ENCODE data around the gene CLMN. TPM values are rescaled to one million over a fixed set of nuclear protein-coding genes. Genes with fewer than 3 reads are reported as not detected.
A peak's percentile ranks its signal among the peaks of the same experiment; 100 is the strongest.

The CLMN gene
- total and polyA plus RNA-seq, 2 experiments from 2014 or later, result 15.7 to 40.0 TPM

DNA sequence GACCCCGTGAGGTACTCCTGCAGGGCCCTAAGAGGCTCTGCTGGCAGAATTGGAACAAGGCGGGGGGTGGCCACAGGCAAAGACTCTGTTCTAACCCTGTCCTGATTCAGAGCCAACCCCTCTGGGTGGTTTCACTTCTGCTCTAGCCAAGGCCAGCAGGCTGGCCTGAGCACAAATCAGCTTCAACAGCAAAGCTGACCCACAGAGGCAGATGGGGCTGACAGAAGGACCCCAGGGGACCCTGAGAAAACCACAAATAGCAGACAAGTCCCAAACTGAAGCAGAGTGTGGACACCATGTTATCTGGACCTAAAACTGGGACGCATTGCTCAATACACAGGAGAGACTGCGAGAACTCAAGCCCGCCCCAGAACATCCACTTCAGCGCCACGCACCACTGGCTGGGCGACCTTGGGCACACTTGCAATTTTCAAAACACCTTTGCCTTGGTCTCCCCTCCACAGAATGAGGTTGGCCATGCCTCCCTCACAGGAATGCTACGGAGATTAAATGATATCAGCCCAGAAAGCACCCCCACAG, 85.9 kb downstream of the CLMN start:
- no peaks in the 10 kb centered on the region for H3K9me3 ChIP-seq (ENCODE audit: low read depth)
- H3K9me2 ChIP-seq (replicated peaks; ENCODE audit: insufficient read depth), result no peaks in the 10 kb centered on the region
- DNase-seq (ENCODE audit: low spot score), result no peak
- H3K27ac ChIP-seq, result no peak overlapping the region
- no peaks in the 10 kb centered on the region for H3K36me3 ChIP-seq (replicated peaks; ENCODE audit: insufficient read depth, low read depth)
- TF ChIP-seq, protein P1, sequence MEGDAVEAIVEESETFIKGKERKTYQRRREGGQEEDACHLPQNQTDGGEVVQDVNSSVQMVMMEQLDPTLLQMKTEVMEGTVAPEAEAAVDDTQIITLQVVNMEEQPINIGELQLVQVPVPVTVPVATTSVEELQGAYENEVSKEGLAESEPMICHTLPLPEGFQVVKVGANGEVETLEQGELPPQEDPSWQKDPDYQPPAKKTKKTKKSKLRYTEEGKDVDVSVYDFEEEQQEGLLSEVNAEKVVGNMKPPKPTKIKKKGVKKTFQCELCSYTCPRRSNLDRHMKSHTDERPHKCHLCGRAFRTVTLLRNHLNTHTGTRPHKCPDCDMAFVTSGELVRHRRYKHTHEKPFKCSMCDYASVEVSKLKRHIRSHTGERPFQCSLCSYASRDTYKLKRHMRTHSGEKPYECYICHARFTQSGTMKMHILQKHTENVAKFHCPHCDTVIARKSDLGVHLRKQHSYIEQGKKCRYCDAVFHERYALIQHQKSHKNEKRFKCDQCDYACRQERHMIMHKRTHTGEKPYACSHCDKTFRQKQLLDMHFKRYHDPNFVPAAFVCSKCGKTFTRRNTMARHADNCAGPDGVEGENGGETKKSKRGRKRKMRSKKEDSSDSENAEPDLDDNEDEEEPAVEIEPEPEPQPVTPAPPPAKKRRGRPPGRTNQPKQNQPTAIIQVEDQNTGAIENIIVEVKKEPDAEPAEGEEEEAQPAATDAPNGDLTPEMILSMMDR (IDR thresholded peaks at IDR 0.05; ENCODE audit: poor library complexity), result no peak
- TF ChIP-seq EZH2phosphoT487 (IDR thresholded peaks at IDR 0.05; ENCODE audit: low read depth, severe bottlenecking, unreplicated experiment) (no peak), EZH2 (IDR thresholded peaks at IDR 0.05; ENCODE audit: borderline replicate concordance) (no peak)
- H2AFZ ChIP-seq, result no peak overlapping the region
- peak overlapping the region; percentile 0 for H3K4me2 ChIP-seq
- H3K4me3 ChIP-seq, result no peak overlapping the region
- no peaks in the 10 kb centered on the region for H3K27me3 ChIP-seq
- WGBS (ENCODE audit: low lambda C conversion rate, missing lambda C conversion rate), result 87% methylated on average over 9 of the region's 9 CpGs
- peaks cover 29% of the 10 kb centered on the region for H3K4me1 ChIP-seq (ENCODE audit: insufficient read depth)
- H3K79me2 ChIP-seq, result no peaks in the 10 kb centered on the region
- H4K20me1 ChIP-seq (ENCODE audit: insufficient read depth, poor library complexity, severe bottlenecking), result no peaks in the 10 kb centered on the region

DNA sequence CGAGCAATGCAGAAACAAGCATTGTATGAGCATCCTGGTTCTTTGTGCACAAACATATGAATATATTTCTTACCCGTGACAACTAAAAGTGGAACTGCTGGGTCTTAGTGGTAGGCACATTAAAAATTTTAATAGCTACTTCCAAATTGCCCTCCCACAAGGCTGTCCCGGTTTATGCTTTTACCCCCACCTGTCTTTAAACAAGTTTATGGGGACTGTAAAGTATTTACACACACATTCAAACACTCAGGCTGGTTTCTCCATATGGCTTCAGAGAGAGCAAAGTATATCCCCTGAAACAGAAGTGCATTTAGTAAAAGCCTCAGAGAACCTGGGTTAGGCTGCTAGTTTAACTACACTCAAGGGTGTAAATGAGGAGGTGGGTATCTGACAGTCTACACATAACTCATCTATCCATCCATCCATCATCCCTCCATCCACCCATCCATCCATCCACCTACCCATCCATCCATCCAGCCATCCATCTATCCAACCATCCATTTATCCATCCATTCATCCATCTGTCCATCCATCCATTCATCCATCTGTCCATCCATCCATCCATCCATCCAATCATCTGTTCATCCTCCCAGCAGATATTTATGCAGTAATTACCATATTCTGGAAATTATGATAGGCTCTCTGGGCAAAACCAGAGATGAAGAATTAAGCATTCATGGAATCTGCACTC, 86.7 kb downstream of the CLMN start:
- H3K4me3 ChIP-seq, result no peak overlapping the region
- H3K27me3 ChIP-seq, result no peaks in the 10 kb centered on the region
- H3K36me3 ChIP-seq (replicated peaks; ENCODE audit: insufficient read depth, low read depth), result no peaks in the 10 kb centered on the region
- no peaks in the 10 kb centered on the region for H3K9me2 ChIP-seq (replicated peaks; ENCODE audit: insufficient read depth)
- H3K79me2 ChIP-seq, result no peaks in the 10 kb centered on the region
- 73% methylated on average over 3 of the region's 3 CpGs for WGBS (ENCODE audit: low lambda C conversion rate, missing lambda C conversion rate)
- peaks cover 25% of the 10 kb centered on the region for H3K4me1 ChIP-seq (ENCODE audit: insufficient read depth)
- H3K9me3 ChIP-seq (ENCODE audit: low read depth), result no peaks in the 10 kb centered on the region
- H3K4me2 ChIP-seq, result no peak overlapping the region
- no peak for DNase-seq (ENCODE audit: low spot score)
- no peak overlapping the region for H3K27ac ChIP-seq
- no peaks in the 10 kb centered on the region for H4K20me1 ChIP-seq (ENCODE audit: insufficient read depth, poor library complexity, severe bottlenecking)
- H2AFZ ChIP-seq, result no peak overlapping the region
- TF ChIP-seq EZH2 (IDR thresholded peaks at IDR 0.05; ENCODE audit: borderline replicate concordance), result no peak
- TF ChIP-seq, protein P1 (IDR thresholded peaks at IDR 0.05; ENCODE audit: poor library complexity), result no peak
- TF ChIP-seq EZH2phosphoT487 (IDR thresholded peaks at IDR 0.05; ENCODE audit: low read depth, severe bottlenecking, unreplicated experiment), result no peak

DNA sequence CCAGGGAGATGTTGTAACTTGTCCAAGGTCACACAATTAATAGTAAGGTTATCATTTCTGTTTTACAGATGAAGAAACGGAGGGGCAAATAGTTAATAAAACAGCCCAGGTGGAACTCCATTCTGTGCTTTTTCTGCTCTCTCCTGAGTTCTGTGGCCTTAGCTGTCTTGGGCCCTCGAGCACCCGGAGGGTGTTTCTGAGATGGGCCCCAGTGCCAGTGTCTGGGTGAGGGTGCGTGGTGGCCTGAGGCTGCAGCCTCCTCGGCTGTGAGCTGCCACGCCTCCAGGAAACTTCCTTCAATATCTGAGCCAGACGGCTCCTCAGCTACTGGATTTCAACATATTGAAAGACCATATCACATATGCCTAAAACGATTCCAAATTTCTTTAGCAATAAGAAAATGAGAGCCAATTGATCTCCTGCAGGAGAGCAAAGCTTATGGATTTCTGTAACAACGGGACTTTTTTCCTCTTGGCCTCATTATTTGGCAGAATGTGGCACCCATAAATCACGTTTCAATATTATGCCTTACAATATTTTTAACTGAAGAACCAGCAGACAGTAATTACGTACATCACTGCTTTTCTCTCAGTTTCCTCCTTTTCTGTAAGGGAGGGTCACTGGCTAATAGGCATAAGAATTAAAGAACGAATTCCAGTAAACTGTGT, 87.6 kb downstream of the CLMN start:
- 69% methylated on average over 12 of the region's 12 CpGs for WGBS (ENCODE audit: low lambda C conversion rate, missing lambda C conversion rate)
- TF ChIP-seq, protein P1 (IDR thresholded peaks at IDR 0.05; ENCODE audit: poor library complexity), result no peak
- TF ChIP-seq EZH2 (IDR thresholded peaks at IDR 0.05; ENCODE audit: borderline replicate concordance) (no peak), EZH2phosphoT487 (IDR thresholded peaks at IDR 0.05; ENCODE audit: low read depth, severe bottlenecking, unreplicated experiment) (no peak)
- Histone ChIP-seq H3K79me2 (no peaks in the 10 kb centered on the region), H3K9me2 (replicated peaks; ENCODE audit: insufficient read depth) (no peaks in the 10 kb centered on the region), H4K20me1 (ENCODE audit: insufficient read depth, poor library complexity, severe bottlenecking) (no peaks in the 10 kb centered on the region), H3K4me2 (no peak overlapping the region), H3K36me3 (replicated peaks; ENCODE audit: insufficient read depth, low read depth) (no peaks in the 10 kb centered on the region), H3K27ac (no peak overlapping the region), H3K9me3 (ENCODE audit: low read depth) (no peaks in the 10 kb centered on the region), H3K4me3 (no peak overlapping the region), H3K4me1 (ENCODE audit: insufficient read depth) (peaks cover 19% of the 10 kb centered on the region), H3K27me3 (no peaks in the 10 kb centered on the region), H2AFZ (no peak overlapping the region)
- DNase-seq (ENCODE audit: low spot score), result no peak
